A549 (cell line): ENCODE results near the gene NUP210. TPM values are rescaled to one million over a fixed set of nuclear protein-coding genes. Genes with fewer than 3 reads are reported as not detected.

Experiments
- ATAC-seq, 2 experiments: fragments of 200-7000 bp in 1 of 2; fragments of >200 bp in 1 of 2; cut with Nextera tagmentation in 1 of 2; cut with Tn5 transposase in 1 of 2; 3 replicates each; pipeline versions ENCODE4 v1.8.0 to v1.9.1; 2018 to 2020; ENCODE audit warnings: mild to moderate bottlenecking in 1 of 2, moderate library complexity in 1 of 2
- CTCF ChIA-PET: fragments of 300-600 bp; sonication (Branson Sonifier 250); formaldehyde crosslinking; extraction: SDS; loops from one replicate; lab custom pipeline; 2021; ENCODE audit warnings: antibody characterized with exemption, inconsistent platforms; lab: Yijun Ruan, JAX
- POLR2A ChIA-PET: fragments of 350-600 bp; formaldehyde crosslinking; extraction: SDS; loops from one replicate; lab custom pipeline; 2021; ENCODE audit warnings: antibody characterized with exemption, inconsistent platforms; lab: Yijun Ruan, JAX
- DNase-seq, 2 experiments: peaks; one replicate each; pipeline versions ENCODE4 v3.0.0 to v3.0.0-alpha.2; 2011 to 2016; ENCODE audit warnings: low read depth in 1 of 2, low spot score in 1 of 2
- FAIRE-seq: peaks from 2 replicates; lab custom pipeline; 2011; peaks lifted over from hg19 to GRCh38; lab: Jason Lieb, UNC
- H3K27ac ChIP-seq, 2 experiments: fragments of >200 bp; sonication (Bioruptor Twin); formaldehyde crosslinking; 3 replicates each; pipeline ENCODE4 v1.5.1; 2016 to 2017
- H3K4me1 ChIP-seq: fragments of >200 bp; sonication (Bioruptor Twin); formaldehyde crosslinking; 3 replicates; pipeline ENCODE4 v1.6.1; 2016
- H3K4me2 ChIP-seq: fragments of >200 bp; sonication (Bioruptor Twin); formaldehyde crosslinking; 3 replicates; pipeline ENCODE4 v1.6.1; 2016
- H3K4me3 ChIP-seq: fragments of >200 bp; sonication (Bioruptor Twin); formaldehyde crosslinking; 3 replicates; pipeline ENCODE4 v1.5.1; 2016
- H3K9me3 ChIP-seq: fragments of >200 bp; sonication (Bioruptor Twin); formaldehyde crosslinking; 3 replicates; pipeline ENCODE4 v1.6.1; 2016
- EP300 ChIP-seq, 2 experiments: fragments of >200 bp; sonication (Bioruptor Twin); formaldehyde crosslinking; IDR thresholded peaks; 2 replicates in 1 of 2; 3 replicates in 1 of 2; pipeline ENCODE4 v1.6.1; 2016 to 2017
- FOSB ChIP-seq: fragments of 250-450 bp; sonication (Bioruptor Pico); IDR thresholded peaks from 2 replicates; pipeline ENCODE4 v1.5.0; 2020; ENCODE audit warnings: mild to moderate bottlenecking, moderate library complexity
- GATA3 ChIP-seq: IDR thresholded peaks from 2 replicates; pipeline ENCODE4 v1.6.1; 2012; ENCODE audit warnings: borderline replicate concordance
- HOXB5 ChIP-seq: fragments of 250-450 bp; sonication (Bioruptor Pico); IDR thresholded peaks from 2 replicates; pipeline ENCODE4 v1.5.0; 2020; ENCODE audit warnings: mild to moderate bottlenecking, moderate library complexity
- JUN ChIP-seq, 2 experiments: fragments of >200 bp; sonication (Bioruptor Twin); formaldehyde crosslinking; IDR thresholded peaks; 2 replicates in 1 of 2; 3 replicates in 1 of 2; pipeline ENCODE4 v1.6.1; 2016 to 2017
- JUNB ChIP-seq: fragments of >200 bp; sonication (Bioruptor Twin); formaldehyde crosslinking; IDR thresholded peaks from 2 replicates; pipeline ENCODE4 v1.6.1; 2016
- KDM1A ChIP-seq: fragments of 200-600 bp; sonication (generic); IDR thresholded peaks from 2 replicates; pipeline ENCODE4 v1.6.1; 2016; ENCODE audit warnings: low read depth, mild to moderate bottlenecking
- KDM5A ChIP-seq: fragments of 200-600 bp; sonication (generic); IDR thresholded peaks from 2 replicates; pipeline ENCODE4 v1.6.1; 2016; ENCODE audit warnings: antibody characterized with exemption, mild to moderate bottlenecking
- MAFK ChIP-seq: fragments of 450-650 bp; IDR thresholded peaks from 2 replicates; pipeline ENCODE4 v1.6.1; 2014; ENCODE audit not compliant: partially characterized antibody
- NFE2L2 ChIP-seq: fragments of 150-350 bp; conservative IDR thresholded peaks from 2 replicates; pipeline ENCODE4 v1.6.1; 2014; ENCODE audit warnings: low read length
- NPAS2 ChIP-seq: fragments of 250-450 bp; sonication (Bioruptor Pico); IDR thresholded peaks from 2 replicates; pipeline ENCODE4 v1.8.0; 2022; ENCODE audit warnings: mild to moderate bottlenecking, moderate library complexity, borderline replicate concordance
- NR3C1 ChIP-seq: fragments of >200 bp; sonication (Bioruptor Twin); formaldehyde crosslinking; IDR thresholded peaks from 3 replicates; pipeline ENCODE4 v1.6.1; 2017
- RAD21 ChIP-seq, 2 experiments: fragments of >200 bp in 1 of 2; sonication (Bioruptor Twin) in 1 of 2; formaldehyde crosslinking in 1 of 2; IDR thresholded peaks in 1 of 2; conservative IDR thresholded peaks in 1 of 2; 2 replicates in 1 of 2; 3 replicates in 1 of 2; pipeline ENCODE4 v1.6.1; 2012 to 2018; ENCODE audit warnings: inconsistent platforms in 1 of 2
- RARB ChIP-seq: fragments of 250-450 bp; sonication (Bioruptor Pico); IDR thresholded peaks from 2 replicates; pipeline ENCODE4 v1.8.0; 2021; ENCODE audit warnings: mild to moderate bottlenecking, moderate library complexity
- RCOR1 ChIP-seq: fragments of 150-350 bp; IDR thresholded peaks from 2 replicates; pipeline ENCODE4 v1.6.1; 2014; ENCODE audit warnings: antibody characterized with exemption, low read length, low read depth
- SMC3 ChIP-seq: fragments of >200 bp; sonication (Bioruptor Twin); formaldehyde crosslinking; IDR thresholded peaks from 3 replicates; pipeline ENCODE4 v1.6.1; 2018; ENCODE audit warnings: inconsistent platforms
- SREBF2 ChIP-seq: fragments of 450-650 bp; IDR thresholded peaks from 2 replicates; pipeline ENCODE4 v1.6.1; 2014; ENCODE audit warnings: mild to moderate bottlenecking, moderate library complexity
- TFCP2L1 ChIP-seq: fragments of 250-450 bp; sonication (Bioruptor Pico); IDR thresholded peaks from 2 replicates; pipeline ENCODE4 v1.5.0; 2021; ENCODE audit warnings: mild to moderate bottlenecking
- ZFP36 ChIP-seq: fragments of 450-650 bp; IDR thresholded peaks from 2 replicates; pipeline ENCODE4 v1.6.1; 2014; ENCODE audit warnings: borderline replicate concordance; ENCODE audit not compliant: partially characterized antibody
- ZNF302 ChIP-seq: fragments of 250-450 bp; sonication (Bioruptor Pico); IDR thresholded peaks from 2 replicates; pipeline ENCODE4 v1.9.0; 2021; ENCODE audit warnings: inconsistent platforms, mild to moderate bottlenecking, moderate library complexity
- ZSCAN20 ChIP-seq: fragments of 250-450 bp; sonication (Bioruptor Pico); IDR thresholded peaks from 2 replicates; pipeline ENCODE4 v1.8.0; 2022; ENCODE audit warnings: mild to moderate bottlenecking, moderate library complexity
- WGBS: methylation state at CpG from one replicate; pipeline ENCODE4 v1.1.6; 2017; ENCODE audit errors: missing lambda C conversion rate; 5-methylcytosine and 5-hydroxymethylcytosine counted together
- polyA plus RNA-seq, 4 experiments: library from polyadenylated mRNA; depleted of rRNA in 3 of 4; stranded (reverse); fragments of >200 nt; fragmentation: RNase III in 1 of 4; extraction: RNeasy Plus Mini Kit Qiagen cat#74134 plus additional on column Dnase treatment in 1 of 4; gene quantifications; 2 replicates in 3 of 4; 3 replicates in 1 of 4; pipeline ENCODE4 v1.2.3, GENCODE V29; 2011 to 2017
- TF ChIP-seq, protein P1 (sequence below): fragments of 200-600 bp; sonication (generic); IDR thresholded peaks from 2 replicates; pipeline ENCODE4 v1.6.1; 2016; ENCODE audit warnings: antibody characterized with exemption, mild to moderate bottlenecking, moderate library complexity
- TF ChIP-seq, protein P2 (sequence below): fragments of 150-350 bp; IDR thresholded peaks from 2 replicates; pipeline ENCODE4 v1.6.1; 2014; ENCODE audit warnings: low read depth, mild to moderate bottlenecking, low read length
- TF ChIP-seq, protein P3 (sequence below): fragments of 450-650 bp; IDR thresholded peaks from 2 replicates; pipeline ENCODE4 v1.6.1; 2014; ENCODE audit warnings: antibody characterized with exemption
- TF ChIP-seq, protein P4 (sequence below): fragments of >200 bp; sonication (Bioruptor Twin); formaldehyde crosslinking; IDR thresholded peaks from 3 replicates; pipeline ENCODE4 v1.6.1; 2016
- TF ChIP-seq, protein P5 (sequence below): IDR thresholded peaks from 2 replicates; pipeline ENCODE4 v1.6.1; 2012
- TF ChIP-seq, protein P6 (sequence below): IDR thresholded peaks from 2 replicates; pipeline ENCODE4 v1.6.1; 2012; ENCODE audit warnings: low read depth, borderline replicate concordance

NUP210 gene
- polyA plus RNA-seq, 2 of the 4 experiments (the other 2 are of a cell fraction): 25.7 to 28.1 TPM

DNA sequence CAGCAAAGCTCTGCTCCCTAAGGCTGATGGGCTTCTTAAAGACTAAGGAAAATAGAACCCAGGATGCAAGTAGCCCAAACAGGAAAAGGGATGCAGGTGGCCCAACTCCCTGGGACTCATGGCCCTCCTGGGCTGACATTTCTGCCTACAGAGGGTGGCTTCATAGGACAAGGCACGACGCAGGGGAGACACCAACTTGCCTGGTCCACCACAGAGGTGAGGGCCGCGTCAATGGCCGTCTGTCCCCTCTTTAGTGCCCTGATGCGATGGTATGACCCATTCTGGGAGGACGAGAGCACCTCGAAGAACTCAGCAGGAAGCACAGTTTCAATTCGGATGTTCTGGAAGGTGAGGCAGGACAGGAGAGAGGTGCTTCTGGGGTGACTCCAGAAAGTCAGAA lies 44.0 kb downstream of the NUP210 start:
- Histone ChIP-seq H3K9me3 (no peaks in the 10 kb centered on the region), H3K27ac (no peak overlapping the region), H3K4me2 (no peak overlapping the region), H3K4me1 (no peaks in the 10 kb centered on the region), H3K4me3 (no peak overlapping the region)
- WGBS: 93% methylated on average over 9 of the region's 9 CpGs
- ChIA-PET CTCF (interaction anchor here (0.9 to 1.2 kb wide), 2 partner anchors 11 to 21 kb away, joined by 3 read pairs; no protein-coding TSS in a partner anchor), POLR2A (no interaction called here)
- TF ChIP-seq ZSCAN20 (CRISPR knock-in tag): no peak
- no peak for TF ChIP-seq SREBF2
- no peak for TF ChIP-seq JUN (IDR thresholded peaks at IDR 0.05)
- TF ChIP-seq, protein P1, sequence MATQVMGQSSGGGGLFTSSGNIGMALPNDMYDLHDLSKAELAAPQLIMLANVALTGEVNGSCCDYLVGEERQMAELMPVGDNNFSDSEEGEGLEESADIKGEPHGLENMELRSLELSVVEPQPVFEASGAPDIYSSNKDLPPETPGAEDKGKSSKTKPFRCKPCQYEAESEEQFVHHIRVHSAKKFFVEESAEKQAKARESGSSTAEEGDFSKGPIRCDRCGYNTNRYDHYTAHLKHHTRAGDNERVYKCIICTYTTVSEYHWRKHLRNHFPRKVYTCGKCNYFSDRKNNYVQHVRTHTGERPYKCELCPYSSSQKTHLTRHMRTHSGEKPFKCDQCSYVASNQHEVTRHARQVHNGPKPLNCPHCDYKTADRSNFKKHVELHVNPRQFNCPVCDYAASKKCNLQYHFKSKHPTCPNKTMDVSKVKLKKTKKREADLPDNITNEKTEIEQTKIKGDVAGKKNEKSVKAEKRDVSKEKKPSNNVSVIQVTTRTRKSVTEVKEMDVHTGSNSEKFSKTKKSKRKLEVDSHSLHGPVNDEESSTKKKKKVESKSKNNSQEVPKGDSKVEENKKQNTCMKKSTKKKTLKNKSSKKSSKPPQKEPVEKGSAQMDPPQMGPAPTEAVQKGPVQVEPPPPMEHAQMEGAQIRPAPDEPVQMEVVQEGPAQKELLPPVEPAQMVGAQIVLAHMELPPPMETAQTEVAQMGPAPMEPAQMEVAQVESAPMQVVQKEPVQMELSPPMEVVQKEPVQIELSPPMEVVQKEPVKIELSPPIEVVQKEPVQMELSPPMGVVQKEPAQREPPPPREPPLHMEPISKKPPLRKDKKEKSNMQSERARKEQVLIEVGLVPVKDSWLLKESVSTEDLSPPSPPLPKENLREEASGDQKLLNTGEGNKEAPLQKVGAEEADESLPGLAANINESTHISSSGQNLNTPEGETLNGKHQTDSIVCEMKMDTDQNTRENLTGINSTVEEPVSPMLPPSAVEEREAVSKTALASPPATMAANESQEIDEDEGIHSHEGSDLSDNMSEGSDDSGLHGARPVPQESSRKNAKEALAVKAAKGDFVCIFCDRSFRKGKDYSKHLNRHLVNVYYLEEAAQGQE: no peak
- no peak for TF ChIP-seq RARB (CRISPR knock-in tag)
- TF ChIP-seq ZNF302 (CRISPR knock-in tag): no peak
- no peak for TF ChIP-seq ZFP36
- TF ChIP-seq EP300 (IDR thresholded peaks at IDR 0.05): no peak
- no peak for TF ChIP-seq MAFK
- no peak for TF ChIP-seq FOSB (CRISPR knock-in tag)
- TF ChIP-seq GATA3: no peak
- no peak for TF ChIP-seq RCOR1
- TF ChIP-seq, protein P2, sequence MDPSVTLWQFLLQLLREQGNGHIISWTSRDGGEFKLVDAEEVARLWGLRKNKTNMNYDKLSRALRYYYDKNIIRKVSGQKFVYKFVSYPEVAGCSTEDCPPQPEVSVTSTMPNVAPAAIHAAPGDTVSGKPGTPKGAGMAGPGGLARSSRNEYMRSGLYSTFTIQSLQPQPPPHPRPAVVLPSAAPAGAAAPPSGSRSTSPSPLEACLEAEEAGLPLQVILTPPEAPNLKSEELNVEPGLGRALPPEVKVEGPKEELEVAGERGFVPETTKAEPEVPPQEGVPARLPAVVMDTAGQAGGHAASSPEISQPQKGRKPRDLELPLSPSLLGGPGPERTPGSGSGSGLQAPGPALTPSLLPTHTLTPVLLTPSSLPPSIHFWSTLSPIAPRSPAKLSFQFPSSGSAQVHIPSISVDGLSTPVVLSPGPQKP: no peak
- TF ChIP-seq, protein P3, sequence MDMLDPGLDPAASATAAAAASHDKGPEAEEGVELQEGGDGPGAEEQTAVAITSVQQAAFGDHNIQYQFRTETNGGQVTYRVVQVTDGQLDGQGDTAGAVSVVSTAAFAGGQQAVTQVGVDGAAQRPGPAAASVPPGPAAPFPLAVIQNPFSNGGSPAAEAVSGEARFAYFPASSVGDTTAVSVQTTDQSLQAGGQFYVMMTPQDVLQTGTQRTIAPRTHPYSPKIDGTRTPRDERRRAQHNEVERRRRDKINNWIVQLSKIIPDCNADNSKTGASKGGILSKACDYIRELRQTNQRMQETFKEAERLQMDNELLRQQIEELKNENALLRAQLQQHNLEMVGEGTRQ: no peak
- FAIRE-seq: no peak
- DNase-seq: no peak
- no peak for ATAC-seq

DNA sequence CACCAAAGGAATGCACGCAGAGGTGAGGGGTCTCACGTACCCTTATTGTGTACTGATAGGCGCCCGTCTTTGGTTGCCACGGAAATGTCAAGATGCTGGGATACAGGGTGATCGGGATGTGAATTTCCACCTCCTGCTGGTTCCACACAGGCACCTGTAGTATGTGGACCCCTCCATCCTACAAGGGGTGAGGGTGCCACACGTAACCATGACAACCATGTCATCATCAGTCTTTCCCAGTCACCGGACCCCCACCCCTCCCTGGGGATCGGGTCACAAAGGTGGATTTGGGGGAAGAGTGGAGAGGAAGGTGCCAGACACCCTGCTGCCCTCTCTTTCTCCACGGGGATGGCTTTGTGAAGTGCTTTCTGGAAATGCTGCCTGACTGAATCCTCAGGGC lies 44.7 kb downstream of the NUP210 start:
- CTCF ChIA-PET: interaction anchor here (0.9 kb wide), 1 partner anchor 21 kb away, joined by 3 read pairs; no protein-coding TSS in a partner anchor
- no peak for FAIRE-seq
- H3K9me3 ChIP-seq: no peaks in the 10 kb centered on the region

More for the DNA sequence above, 44.7 kb downstream of the NUP210 start:
- 86% methylated on average over 10 of the region's 10 CpGs for WGBS
- Histone ChIP-seq H3K4me1 (no peaks in the 10 kb centered on the region), H3K4me2 (no peak overlapping the region), H3K4me3 (no peak overlapping the region), H3K27ac (no peak overlapping the region)
- ATAC-seq (no peak), DNase-seq (no peak)
- POLR2A ChIA-PET: no interaction called here
- no peak for TF ChIP-seq RAD21 (conservative IDR thresholded peaks at IDR 0.05 in 1 of 2, IDR thresholded peaks at IDR 0.05 in 1 of 2)
- TF ChIP-seq, protein P4, sequence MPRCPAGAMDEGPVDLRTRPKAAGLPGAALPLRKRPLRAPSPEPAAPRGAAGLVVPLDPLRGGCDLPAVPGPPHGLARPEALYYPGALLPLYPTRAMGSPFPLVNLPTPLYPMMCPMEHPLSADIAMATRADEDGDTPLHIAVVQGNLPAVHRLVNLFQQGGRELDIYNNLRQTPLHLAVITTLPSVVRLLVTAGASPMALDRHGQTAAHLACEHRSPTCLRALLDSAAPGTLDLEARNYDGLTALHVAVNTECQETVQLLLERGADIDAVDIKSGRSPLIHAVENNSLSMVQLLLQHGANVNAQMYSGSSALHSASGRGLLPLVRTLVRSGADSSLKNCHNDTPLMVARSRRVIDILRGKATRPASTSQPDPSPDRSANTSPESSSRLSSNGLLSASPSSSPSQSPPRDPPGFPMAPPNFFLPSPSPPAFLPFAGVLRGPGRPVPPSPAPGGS: no peak
- no peak for TF ChIP-seq KDM1A
- no peak for TF ChIP-seq GATA3
- TF ChIP-seq, protein P5, sequence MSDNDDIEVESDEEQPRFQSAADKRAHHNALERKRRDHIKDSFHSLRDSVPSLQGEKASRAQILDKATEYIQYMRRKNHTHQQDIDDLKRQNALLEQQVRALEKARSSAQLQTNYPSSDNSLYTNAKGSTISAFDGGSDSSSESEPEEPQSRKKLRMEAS: no peak
- TF ChIP-seq NPAS2 (CRISPR knock-in tag): no peak
- TF ChIP-seq SMC3: no peak
- no peak for TF ChIP-seq NR3C1
- TF ChIP-seq JUNB: no peak
- TF ChIP-seq JUN (IDR thresholded peaks at IDR 0.05): no peak
- TF ChIP-seq, protein P2: no peak
- TF ChIP-seq, protein P3: no peak
- no peak for TF ChIP-seq ZNF302 (CRISPR knock-in tag)
- TF ChIP-seq TFCP2L1 (CRISPR knock-in tag): no peak
- TF ChIP-seq, protein P6, sequence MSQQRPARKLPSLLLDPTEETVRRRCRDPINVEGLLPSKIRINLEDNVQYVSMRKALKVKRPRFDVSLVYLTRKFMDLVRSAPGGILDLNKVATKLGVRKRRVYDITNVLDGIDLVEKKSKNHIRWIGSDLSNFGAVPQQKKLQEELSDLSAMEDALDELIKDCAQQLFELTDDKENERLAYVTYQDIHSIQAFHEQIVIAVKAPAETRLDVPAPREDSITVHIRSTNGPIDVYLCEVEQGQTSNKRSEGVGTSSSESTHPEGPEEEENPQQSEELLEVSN: no peak
- TF ChIP-seq NFE2L2: no peak
- no peak for TF ChIP-seq KDM5A
- TF ChIP-seq HOXB5 (CRISPR knock-in tag): no peak
